GM21423 (cell line): Measurements from ENCODE around the gene SLC25A11.
"Not testable (repeated sequence)": the region's sequence is repeated elsewhere in the genome, so short reads cannot be mapped to it uniquely, and the experiment has no call there.

Source experiments
- ATAC-seq: cut with Tn5 transposase; IDR thresholded peaks from one replicate; pipeline ENCODE4 v1.9.1; 2021; ENCODE audit warnings: mild to moderate bottlenecking, moderate library complexity; ENCODE audit not compliant: unreplicated experiment

Gene SLC25A11

GRCh38 chr17:4945944-4946280, 6.1 kb upstream of the SLC25A11 start:
- ATAC-seq = no peak

DNA sequence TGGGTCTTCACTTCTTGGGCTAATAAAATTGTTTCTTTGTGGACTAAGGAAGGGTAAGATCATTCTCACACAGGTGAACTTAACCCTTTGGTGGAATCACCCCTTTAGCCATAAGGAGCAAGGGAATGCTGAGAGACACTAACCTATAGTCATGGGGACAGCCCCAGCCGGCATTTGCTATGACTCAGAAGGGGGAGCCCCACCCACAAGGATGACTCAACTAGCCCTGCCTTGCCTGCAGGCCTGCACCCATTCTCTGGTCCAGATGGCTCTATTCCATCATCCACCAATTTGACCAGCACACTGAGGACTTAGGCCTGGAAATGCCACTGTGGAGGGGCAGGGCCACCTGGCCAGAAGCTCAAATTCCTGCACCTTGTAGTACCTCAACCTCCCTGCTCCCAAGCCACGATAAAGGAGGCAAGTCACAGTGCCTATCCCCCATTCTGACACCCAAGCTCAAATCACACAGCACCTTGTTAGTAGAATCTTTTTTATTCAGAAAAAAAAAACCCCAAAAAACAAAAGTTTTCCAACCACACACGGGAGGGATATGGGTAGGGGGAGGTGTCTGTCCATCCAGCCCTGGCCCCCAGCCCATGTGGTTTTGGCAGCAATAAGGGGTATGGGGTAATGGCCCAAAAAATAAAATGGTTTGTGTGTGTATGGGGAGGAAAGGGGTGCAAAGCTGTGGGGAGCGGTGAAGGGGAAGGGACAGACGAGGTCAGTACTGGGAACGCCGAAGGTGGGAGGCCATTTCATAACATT, 5.5 kb upstream of the SLC25A11 start:
- peak; percentile 15 for ATAC-seq

- ATAC-seq = no peak
Measured at GRCh38 chr17:4944554-4945175, 4.8 kb upstream of the SLC25A11 start.

- ATAC-seq = no peak
Measured at GRCh38 chr17:4944163-4944553, 4.3 kb upstream of the SLC25A11 start.

DNA sequence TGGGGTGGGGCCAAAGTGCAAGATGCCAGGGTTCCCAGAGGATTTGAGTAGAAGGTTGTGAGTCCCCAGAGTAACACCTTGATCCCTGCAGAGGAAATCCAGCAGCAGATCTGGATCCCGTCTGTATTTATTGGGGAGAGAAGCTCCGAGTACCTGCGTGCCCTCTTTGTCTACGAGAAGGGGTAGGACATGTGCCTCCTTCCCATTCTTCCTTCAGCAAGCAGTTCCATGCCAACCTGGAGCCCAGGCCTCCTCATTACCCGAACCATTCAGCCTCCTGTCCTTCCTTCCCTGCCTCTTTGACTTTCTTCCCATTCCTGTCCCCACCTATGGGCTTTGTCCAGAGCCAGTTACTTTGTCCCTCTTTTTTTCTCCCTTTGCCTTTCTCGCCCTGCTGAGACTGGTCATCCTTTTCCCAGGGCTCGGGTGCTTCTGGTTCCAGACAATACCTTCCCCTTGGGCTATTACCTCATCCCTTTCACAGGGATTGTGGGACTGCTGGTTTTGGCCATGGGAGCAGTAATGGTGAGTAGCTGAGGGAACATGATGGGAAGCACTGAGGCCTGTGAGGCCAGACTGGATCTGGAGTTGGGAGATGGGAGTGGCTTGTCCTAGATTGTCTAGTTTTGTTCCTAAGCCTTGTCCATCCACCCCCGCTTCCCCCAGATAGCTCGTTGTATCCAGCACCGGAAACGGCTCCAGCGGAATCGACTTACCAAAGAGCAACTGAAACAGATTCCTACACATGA, 3.1 kb upstream of the SLC25A11 start:
- no peak for ATAC-seq

GRCh38 chr17:4941319-4941610, 1.4 kb upstream of the SLC25A11 start:
- no peak for ATAC-seq

GRCh38 chr17:4940555-4941318, 891 bp upstream of the SLC25A11 start:
- no peak for ATAC-seq

DNA sequence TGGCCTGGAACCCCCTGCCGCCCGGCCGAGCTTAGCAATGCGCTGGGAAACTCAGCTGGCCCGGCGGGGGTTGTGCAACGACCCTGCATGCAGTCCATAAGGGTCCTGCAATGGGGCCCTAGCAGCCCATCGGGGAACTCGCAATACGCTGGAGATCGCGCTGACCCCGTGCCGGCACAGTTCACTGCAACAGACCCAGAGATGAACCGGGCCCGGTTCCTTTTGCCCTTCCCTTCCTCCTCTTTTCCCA, 375 bp downstream of the SLC25A11 start:
- ATAC-seq = no peak

DNA sequence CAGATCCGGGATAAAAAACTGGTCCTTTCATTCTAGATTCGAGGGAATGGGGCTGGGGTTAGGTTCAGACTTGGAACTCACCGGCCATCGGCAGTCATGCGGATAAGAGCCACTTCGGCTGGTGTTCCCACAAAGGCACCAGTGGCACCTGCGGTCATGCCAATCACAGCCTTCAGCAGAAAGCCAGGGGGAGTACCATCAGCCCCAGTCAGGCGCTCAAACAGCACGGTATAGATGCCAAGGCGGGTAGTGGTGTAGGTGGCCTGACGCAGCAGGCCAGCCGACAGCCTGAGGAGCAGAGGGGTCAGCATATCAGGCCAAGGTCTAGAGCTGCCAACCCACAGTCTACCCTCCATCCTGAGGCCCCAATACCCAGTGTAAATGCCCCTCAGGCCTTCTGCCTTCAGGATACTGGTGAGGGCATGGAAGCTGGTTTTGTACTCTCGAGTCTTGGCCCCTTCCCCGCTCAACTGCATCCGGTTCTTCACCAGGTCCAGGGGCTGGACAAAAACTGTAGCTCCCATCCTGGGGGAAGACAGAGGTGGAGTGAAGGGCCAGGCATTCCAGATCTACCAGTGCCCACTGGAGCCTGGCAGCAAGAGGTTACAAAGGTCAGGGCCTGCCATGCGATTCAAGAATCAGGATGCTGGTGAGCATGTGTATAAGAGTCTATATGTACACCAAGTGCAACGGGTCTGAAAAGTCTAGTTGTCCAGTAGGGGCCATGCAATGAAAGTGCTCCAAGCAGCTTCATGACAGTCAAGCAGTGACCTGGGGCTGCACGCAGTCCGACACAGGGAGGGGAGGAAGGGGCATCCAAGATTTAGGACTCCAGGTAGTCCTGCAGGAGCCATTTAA, 929 bp downstream of the SLC25A11 start:
- no peak for ATAC-seq

DNA sequence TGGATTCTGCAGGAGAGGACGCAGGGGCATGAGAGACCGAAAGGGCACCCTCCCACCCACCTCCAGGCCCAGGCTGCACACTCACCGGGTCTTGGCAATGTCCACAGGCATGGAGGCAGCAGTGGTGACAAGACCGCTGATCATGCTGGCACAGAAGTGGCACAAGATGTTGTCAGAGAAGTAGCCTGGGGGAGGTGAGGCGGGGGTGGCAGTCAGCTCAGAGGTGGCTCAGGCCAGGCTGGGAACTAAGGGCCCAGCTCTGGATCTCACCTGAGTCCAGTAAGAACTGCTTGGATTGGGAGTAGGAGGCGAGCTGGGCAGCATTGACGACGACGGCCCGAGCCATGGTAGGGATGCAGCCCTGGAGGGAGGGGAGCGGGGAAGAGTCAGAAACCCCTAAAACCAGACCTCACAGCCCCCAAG, 1.8 kb downstream of the SLC25A11 start:
- no peak for ATAC-seq

GRCh38 chr17:4937553-4937952, 2.3 kb downstream of the SLC25A11 start:
- no peak for ATAC-seq

- no peak for ATAC-seq
Measured at GRCh38 chr17:4936436-4936835, 3.4 kb downstream of the SLC25A11 start.

- no peak for ATAC-seq
Measured at GRCh38 chr17:4935650-4936049, 4.2 kb downstream of the SLC25A11 start.

- no peak for ATAC-seq
Measured at GRCh38 chr17:4934173-4934979, 5.5 kb downstream of the SLC25A11 start.

- no peak for ATAC-seq
Measured at GRCh38 chr17:4933646-4934045, 6.2 kb downstream of the SLC25A11 start.

DNA sequence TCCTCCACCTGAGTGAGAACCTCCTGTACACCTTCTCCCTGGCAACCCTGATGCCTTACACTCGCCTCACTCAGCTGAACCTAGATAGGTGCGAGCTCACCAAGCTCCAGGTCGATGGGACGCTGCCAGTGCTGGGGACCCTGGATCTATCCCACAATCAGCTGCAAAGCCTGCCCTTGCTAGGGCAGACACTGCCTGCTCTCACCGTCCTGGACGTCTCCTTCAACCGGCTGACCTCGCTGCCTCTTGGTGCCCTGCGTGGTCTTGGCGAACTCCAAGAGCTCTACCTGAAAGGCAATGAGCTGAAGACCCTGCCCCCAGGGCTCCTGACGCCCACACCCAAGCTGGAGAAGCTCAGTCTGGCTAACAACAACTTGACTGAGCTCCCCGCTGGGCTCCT, 7.1 kb downstream of the SLC25A11 start:
- no peak for ATAC-seq

GRCh38 chr17:4931963-4932362, 7.9 kb downstream of the SLC25A11 start, which contains the start of gene GP1BA:
TSS of gene GP1BA (plus strand) at chr17:4932277. CDS start at chr17:4932605, 328 bp downstream.
- no peak for ATAC-seq

DNA sequence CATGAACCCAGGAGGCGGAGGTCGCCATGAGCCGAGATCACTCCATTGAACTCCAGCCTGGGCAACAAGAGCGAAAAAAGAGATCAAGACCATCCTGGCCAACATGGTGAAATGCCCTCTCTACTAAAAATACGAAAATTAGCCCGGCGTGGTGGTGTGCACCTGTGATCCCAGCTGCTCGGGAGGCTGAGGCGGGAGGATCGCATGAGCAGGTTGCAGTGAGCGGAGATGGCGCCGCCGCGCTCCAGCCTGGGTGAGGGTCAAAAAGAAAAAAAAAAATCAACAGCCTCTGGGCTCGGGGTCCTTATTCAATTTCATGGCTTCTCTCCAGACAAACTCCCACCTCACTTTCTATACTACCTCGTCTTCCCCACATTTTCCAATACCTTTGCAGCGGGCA, 11.0 kb downstream of the SLC25A11 start:
- no peak for ATAC-seq

GRCh38 chr17:4926577-4927335, 13.1 kb downstream of the SLC25A11 start:
- not testable (repeated sequence) for ATAC-seq
